NB4 (cell line): Measurements from ENCODE around the gene PLSCR3.

Source experiments
- MYC ChIP-seq: IDR thresholded peaks from 2 replicates; pipeline ENCODE4 v1.6.1; 2011; ENCODE audit warnings: low read depth, low read length
- POLR2A ChIP-seq: IDR thresholded peaks from 2 replicates; pipeline ENCODE4 v1.6.1; 2011; ENCODE audit warnings: mild to moderate bottlenecking; ENCODE audit not compliant: insufficient read length; ENCODE audit errors: extremely low read depth
- TF ChIP-seq, protein P1 (sequence below): IDR thresholded peaks from one replicate; pipeline ENCODE4 v1.5.1; 2012; ENCODE audit warnings: low read depth, low read length
- TF ChIP-seq, protein P2 (sequence below): IDR thresholded peaks from 2 replicates; pipeline ENCODE4 v1.6.1; 2011; ENCODE audit warnings: low read depth, low read length

DNA sequence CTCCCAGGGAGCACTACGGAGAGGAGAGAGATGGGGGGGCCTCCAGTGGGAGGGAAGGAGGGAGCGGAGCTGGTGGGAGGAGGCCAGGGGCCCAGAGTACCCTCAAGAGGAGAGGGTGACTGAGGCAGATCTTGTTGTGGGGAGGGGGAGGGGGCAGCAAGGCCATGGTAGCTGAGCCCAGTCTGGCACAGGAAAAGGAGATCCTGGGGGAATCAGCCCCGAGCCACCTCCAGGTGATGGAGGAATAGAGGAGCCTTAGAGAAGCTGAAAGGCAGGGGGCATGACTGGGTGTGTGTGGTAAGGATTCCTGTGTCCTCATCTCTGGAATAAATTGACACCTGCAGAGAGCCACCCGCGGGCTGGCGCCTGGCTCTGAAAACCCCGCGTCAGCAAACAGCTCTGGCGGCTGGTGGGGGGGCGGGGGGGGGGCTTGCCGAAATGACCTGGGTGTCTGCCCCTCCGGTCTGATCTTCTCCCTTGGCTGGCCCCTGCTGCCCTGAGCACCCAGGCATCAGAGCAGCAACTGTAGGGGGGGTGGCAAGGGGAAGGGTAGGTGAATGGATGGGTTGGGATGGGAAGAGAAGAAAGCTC lies 12.0 kb upstream of the PLSCR3 start:
- TF ChIP-seq, protein P1, sequence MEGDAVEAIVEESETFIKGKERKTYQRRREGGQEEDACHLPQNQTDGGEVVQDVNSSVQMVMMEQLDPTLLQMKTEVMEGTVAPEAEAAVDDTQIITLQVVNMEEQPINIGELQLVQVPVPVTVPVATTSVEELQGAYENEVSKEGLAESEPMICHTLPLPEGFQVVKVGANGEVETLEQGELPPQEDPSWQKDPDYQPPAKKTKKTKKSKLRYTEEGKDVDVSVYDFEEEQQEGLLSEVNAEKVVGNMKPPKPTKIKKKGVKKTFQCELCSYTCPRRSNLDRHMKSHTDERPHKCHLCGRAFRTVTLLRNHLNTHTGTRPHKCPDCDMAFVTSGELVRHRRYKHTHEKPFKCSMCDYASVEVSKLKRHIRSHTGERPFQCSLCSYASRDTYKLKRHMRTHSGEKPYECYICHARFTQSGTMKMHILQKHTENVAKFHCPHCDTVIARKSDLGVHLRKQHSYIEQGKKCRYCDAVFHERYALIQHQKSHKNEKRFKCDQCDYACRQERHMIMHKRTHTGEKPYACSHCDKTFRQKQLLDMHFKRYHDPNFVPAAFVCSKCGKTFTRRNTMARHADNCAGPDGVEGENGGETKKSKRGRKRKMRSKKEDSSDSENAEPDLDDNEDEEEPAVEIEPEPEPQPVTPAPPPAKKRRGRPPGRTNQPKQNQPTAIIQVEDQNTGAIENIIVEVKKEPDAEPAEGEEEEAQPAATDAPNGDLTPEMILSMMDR, result no peak
- no peak for TF ChIP-seq POLR2A
- no peak for TF ChIP-seq MYC
- TF ChIP-seq, protein P2, sequence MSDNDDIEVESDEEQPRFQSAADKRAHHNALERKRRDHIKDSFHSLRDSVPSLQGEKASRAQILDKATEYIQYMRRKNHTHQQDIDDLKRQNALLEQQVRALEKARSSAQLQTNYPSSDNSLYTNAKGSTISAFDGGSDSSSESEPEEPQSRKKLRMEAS, result no peak
